Measurements from ENCODE around the gene ATXN1.

Gene ATXN1

GRCh38 chr6:16807956-16808355 is 46.7 kb upstream of the ATXN1 start:
- Histone ChIP-seq H3K79me2 (ENCODE audit: insufficient read depth, low read length) (no peaks in the 10 kb centered on the region), H4K20me1 (ENCODE audit: low read depth, low read length) (no peaks in the 10 kb centered on the region), H3K4me3 (ENCODE audit: insufficient read depth, low read length, poor library complexity, severe bottlenecking) (no peak overlapping the region), H3K9ac (ENCODE audit: low read length) (no peak overlapping the region), H3K27ac (ENCODE audit: low read depth, low read length) (no peak overlapping the region), H3F3A (ENCODE audit: insufficient read depth) (no peaks in the 10 kb centered on the region), H3K27me3 (ENCODE audit: low read length) (no peaks in the 10 kb centered on the region; the same call in 1 of the 2 replicates), H3K4me2 (ENCODE audit: low read depth, low read length, poor library complexity, severe bottlenecking) (no peak overlapping the region), H2AFZ (ENCODE audit: low read depth, low read length, severe bottlenecking) (no peak overlapping the region), H3K36me3 (ENCODE audit: low read length) (no peaks in the 10 kb centered on the region), H3K9me2 (replicated peaks; ENCODE audit: insufficient read depth, low read length) (no peaks in the 10 kb centered on the region), H3K9me3 (ENCODE audit: insufficient read depth, low read length) (peaks cover 10% of the 10 kb centered on the region; the same call in 1 of the 2 replicates)
- TF ChIP-seq EZH2phosphoT487 (conservative IDR thresholded peaks at IDR 0.05; ENCODE audit: low read length) = no peak
- no peak for TF ChIP-seq CTCF (IDR thresholded peaks at IDR 0.05; ENCODE audit: insufficient read depth, low read length, poor library complexity, severe bottlenecking)

- H3K4me3 ChIP-seq (ENCODE audit: insufficient read depth, low read length, poor library complexity, severe bottlenecking) = no peak overlapping the region
- no peak for TF ChIP-seq EZH2phosphoT487 (conservative IDR thresholded peaks at IDR 0.05; ENCODE audit: low read length)
- no peak for TF ChIP-seq CTCF (IDR thresholded peaks at IDR 0.05; ENCODE audit: insufficient read depth, low read length, poor library complexity, severe bottlenecking)
- no peaks in the 10 kb centered on the region for H3K9me3 ChIP-seq (ENCODE audit: insufficient read depth, low read length)
- no peak overlapping the region for H3K4me2 ChIP-seq (ENCODE audit: low read depth, low read length, poor library complexity, severe bottlenecking)
- no peaks in the 10 kb centered on the region for H4K20me1 ChIP-seq (ENCODE audit: low read depth, low read length)
- H3K9ac ChIP-seq (ENCODE audit: low read length) = no peak overlapping the region
- no peaks in the 10 kb centered on the region; the same call in 1 of the 2 replicates for H3K27me3 ChIP-seq (ENCODE audit: low read length)
- no peaks in the 10 kb centered on the region for H3F3A ChIP-seq (ENCODE audit: insufficient read depth)
- H3K27ac ChIP-seq (ENCODE audit: low read depth, low read length) = no peak overlapping the region
- H3K36me3 ChIP-seq (ENCODE audit: low read length) = no peaks in the 10 kb centered on the region
- no peaks in the 10 kb centered on the region for H3K9me2 ChIP-seq (replicated peaks; ENCODE audit: insufficient read depth, low read length)
- no peak overlapping the region for H2AFZ ChIP-seq (ENCODE audit: low read depth, low read length, severe bottlenecking)
- H3K79me2 ChIP-seq (ENCODE audit: insufficient read depth, low read length) = no peaks in the 10 kb centered on the region
Measured at GRCh38 chr6:16806363-16806762, 45.1 kb upstream of the ATXN1 start.

GRCh38 chr6:16805243-16805950 is 44.1 kb upstream of the ATXN1 start:
- no peaks in the 10 kb centered on the region for H3K9me2 ChIP-seq (replicated peaks; ENCODE audit: insufficient read depth, low read length)
- no peaks in the 10 kb centered on the region for H4K20me1 ChIP-seq (ENCODE audit: low read depth, low read length)
- no peaks in the 10 kb centered on the region for H3F3A ChIP-seq (ENCODE audit: insufficient read depth)
- no peak overlapping the region for H2AFZ ChIP-seq (ENCODE audit: low read depth, low read length, severe bottlenecking)
- H3K4me3 ChIP-seq (ENCODE audit: insufficient read depth, low read length, poor library complexity, severe bottlenecking) = no peak overlapping the region
- no peaks in the 10 kb centered on the region for H3K9me3 ChIP-seq (ENCODE audit: insufficient read depth, low read length)
- H3K79me2 ChIP-seq (ENCODE audit: insufficient read depth, low read length) = no peaks in the 10 kb centered on the region
- TF ChIP-seq CTCF (IDR thresholded peaks at IDR 0.05; ENCODE audit: insufficient read depth, low read length, poor library complexity, severe bottlenecking) (no peak), EZH2phosphoT487 (conservative IDR thresholded peaks at IDR 0.05; ENCODE audit: low read length) (no peak)
- no peaks in the 10 kb centered on the region for H3K27me3 ChIP-seq (ENCODE audit: low read length)
- H3K27ac ChIP-seq (ENCODE audit: low read depth, low read length) = no peak overlapping the region
- no peak overlapping the region for H3K9ac ChIP-seq (ENCODE audit: low read length)
- H3K36me3 ChIP-seq (ENCODE audit: low read length) = no peaks in the 10 kb centered on the region
- no peak overlapping the region for H3K4me2 ChIP-seq (ENCODE audit: low read depth, low read length, poor library complexity, severe bottlenecking)
